Ovary (tissue), 9 donors: Measurements from ENCODE around the gene RPS24. TPM values are rescaled to one million over a fixed set of nuclear protein-coding genes. Genes with fewer than 3 reads are reported as not detected.

Source experiments
- DNase-seq, 5 donors: peaks; one replicate each; pipeline ENCODE4 v3.0.0-alpha.2; 2019 to 2020
- H3K27ac ChIP-seq, 2 donors: fragments of 200-600 bp; one replicate each; pipeline versions ENCODE4 v1.5.1 to v1.8.0; 2019 to 2022
- H3K27me3 ChIP-seq: fragments of 200-600 bp; one replicate; pipeline ENCODE4 v1.8.0; 2022
- H3K36me3 ChIP-seq: fragments of 200-600 bp; sonication (generic); one replicate; pipeline ENCODE4 v1.5.1; 2019
- H3K4me1 ChIP-seq: one replicate; pipeline ENCODE4 v1.8.1; 2013; ENCODE audit warnings: mild to moderate bottlenecking, moderate library complexity; ENCODE audit not compliant: insufficient read depth
- H3K4me3 ChIP-seq: fragments of 200-600 bp; sonication (generic); one replicate; pipeline ENCODE4 v1.5.1; 2017
- H3K9me3 ChIP-seq, 2 donors: fragments of 200-600 bp in 1 of 2; sonication (generic) in 1 of 2; one replicate each; pipeline versions ENCODE4 v1.5.1 to v1.8.1; 2013 to 2019; ENCODE audit warnings: mild to moderate bottlenecking in 1 of 2, moderate library complexity in 1 of 2
- EP300 ChIP-seq: sonication (generic); formaldehyde crosslinking; IDR thresholded peaks from one replicate; pipeline ENCODE4 v1.6.1; 2017; ENCODE audit warnings: antibody characterized with exemption
- POLR2A ChIP-seq: fragments of 450-650 bp; IDR thresholded peaks from one replicate; pipeline ENCODE4 v1.6.1; 2017; ENCODE audit warnings: antibody characterized with exemption, mild to moderate bottlenecking, moderate library complexity
- WGBS, 3 donors: extraction: QIAGEN DNeasy Blood & Tissue Kit in 1 of 3; methylation state at CpG; one replicate each; pipeline versions ENCODE4 v1.1.5 to v1.1.7; 2013 to 2017; 5-methylcytosine and 5-hydroxymethylcytosine counted together
- intact Hi-C, 4 donors: fragments of 100-400 bp; cut with DNase I; formaldehyde crosslinking; loops; one replicate each; pipeline versions ENCODE4 v1.11.0 to v1.15.1; 2022 to 2023
- polyA plus RNA-seq, 2 donors: library from polyadenylated mRNA; stranded (reverse); fragments of 200-250 nt in 1 of 2; fragments of 350-450 nt in 1 of 2; fragmentation: Illumina TruSeq in 1 of 2; extraction: RNeasy Lipid Tissue Mini Kit (QIAGEN cat#74804) in 1 of 2; gene quantifications; one replicate each; pipeline ENCODE4 v1.2.3, GENCODE V29; 2013 to 2014
- total RNA-seq, 7 donors: library from RNA; depleted of rRNA in 2 of 7; stranded (reverse); fragments of >200 nt in 2 of 7; fragmentation: NEBNext Ultra II Directional in 3 of 7; extraction: Animal tissue kit (Norgen Biotek cat#: 25700) in 3 of 7; gene quantifications; one replicate each; pipeline versions ENCODE4 v1.1.0 to v1.2.4, GENCODE V29; 2016 to 2023
- TF ChIP-seq, protein P1 (sequence below), 3 donors: fragments of 450-650 bp in 2 of 3; fragments of 200-600 bp in 1 of 3; IDR thresholded peaks; one replicate each; pipeline versions ENCODE4 v1.5.1 to v1.8.0; 2016 to 2022; ENCODE audit warnings: antibody characterized with exemption in 3 of 3, mild to moderate bottlenecking in 1 of 3
- donor health status: DM: no; HTN: no; CAD: no; lungs with moderate emphysema.
- donor health status: DM: no; HTN: no; CAD: no.
- donor health status: Bipolar disorder and iron deficiency.
- donor health status: DM: yes; HTN: yes; CAD: no.
- donor health status: DM: no; HTN: no; CAD: no.
- donor health status: DM: yes; HTN: yes; CAD: no.

Gene RPS24
- total and polyA plus RNA-seq, 9 donors: 2,773 to 9,785 (median 4,074) TPM

GRCh38 chr10:78002541-78003288 lies 30.9 kb upstream of the RPS24 start:
- no peak for DNase-seq
- Histone ChIP-seq H3K27me3 (no peaks in the 10 kb centered on the region), H3K9me3 (no peaks in the 10 kb centered on the region), H3K27ac (no peak overlapping the region), H3K36me3 (no peaks in the 10 kb centered on the region), H3K4me1 (no peaks in the 10 kb centered on the region), H3K4me3 (no peak overlapping the region)
- intact Hi-C loops: no loop called here
- TF ChIP-seq EP300 (no peak), POLR2A (no peak)
- TF ChIP-seq, protein P1, sequence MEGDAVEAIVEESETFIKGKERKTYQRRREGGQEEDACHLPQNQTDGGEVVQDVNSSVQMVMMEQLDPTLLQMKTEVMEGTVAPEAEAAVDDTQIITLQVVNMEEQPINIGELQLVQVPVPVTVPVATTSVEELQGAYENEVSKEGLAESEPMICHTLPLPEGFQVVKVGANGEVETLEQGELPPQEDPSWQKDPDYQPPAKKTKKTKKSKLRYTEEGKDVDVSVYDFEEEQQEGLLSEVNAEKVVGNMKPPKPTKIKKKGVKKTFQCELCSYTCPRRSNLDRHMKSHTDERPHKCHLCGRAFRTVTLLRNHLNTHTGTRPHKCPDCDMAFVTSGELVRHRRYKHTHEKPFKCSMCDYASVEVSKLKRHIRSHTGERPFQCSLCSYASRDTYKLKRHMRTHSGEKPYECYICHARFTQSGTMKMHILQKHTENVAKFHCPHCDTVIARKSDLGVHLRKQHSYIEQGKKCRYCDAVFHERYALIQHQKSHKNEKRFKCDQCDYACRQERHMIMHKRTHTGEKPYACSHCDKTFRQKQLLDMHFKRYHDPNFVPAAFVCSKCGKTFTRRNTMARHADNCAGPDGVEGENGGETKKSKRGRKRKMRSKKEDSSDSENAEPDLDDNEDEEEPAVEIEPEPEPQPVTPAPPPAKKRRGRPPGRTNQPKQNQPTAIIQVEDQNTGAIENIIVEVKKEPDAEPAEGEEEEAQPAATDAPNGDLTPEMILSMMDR (IDR thresholded peaks at IDR 0.05): no peak
- WGBS, 3 donors: 77 to 86% (median 84%) methylated on average over 4 of the region's 4 CpGs

DNA sequence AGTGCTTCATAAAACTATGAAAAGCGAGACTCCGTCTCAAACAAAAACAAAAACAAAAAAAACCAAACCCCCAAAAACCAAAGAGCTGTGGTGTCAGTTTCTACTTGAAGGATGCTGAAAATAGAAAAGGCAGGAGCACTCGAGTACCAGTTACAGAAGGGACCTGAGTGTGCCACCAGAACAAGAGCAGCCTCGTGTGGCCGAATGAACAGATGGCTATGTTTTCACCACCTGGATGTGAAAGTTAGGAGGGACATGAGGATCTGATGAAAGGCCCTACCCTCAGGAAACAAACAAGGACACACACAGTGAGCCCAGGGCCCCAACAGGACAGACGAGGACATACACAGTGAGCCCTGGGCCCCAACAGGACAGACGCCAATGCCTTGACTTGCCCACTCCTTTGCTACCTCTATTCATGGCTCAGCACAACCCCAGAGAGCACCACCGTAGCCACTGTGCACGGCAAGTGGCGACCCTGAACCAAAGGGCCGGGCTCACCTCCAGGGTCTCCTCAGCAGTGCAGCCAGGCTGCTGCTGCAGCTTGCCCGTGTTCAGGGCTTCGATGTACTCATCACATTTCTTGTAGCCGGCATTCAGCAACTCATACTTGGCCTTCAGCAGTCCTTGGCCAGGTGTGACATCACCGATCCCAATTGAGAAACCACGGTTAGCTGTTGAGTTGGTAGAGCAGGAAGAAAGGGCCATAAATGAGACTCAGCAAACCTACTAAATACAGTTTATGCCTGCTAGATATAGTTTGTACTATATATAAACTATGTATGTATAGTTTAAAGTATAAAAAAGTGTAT lies 29.2 kb upstream of the RPS24 start:
- no peaks in the 10 kb centered on the region for H3K4me1 ChIP-seq
- H3K9me3 ChIP-seq: no peaks in the 10 kb centered on the region
- no peak for DNase-seq
- H3K27me3 ChIP-seq: no peaks in the 10 kb centered on the region
- no peak overlapping the region for H3K4me3 ChIP-seq
- intact Hi-C loops: no loop called here
- H3K27ac ChIP-seq: no peak overlapping the region
- no peak for TF ChIP-seq EP300
- no peaks in the 10 kb centered on the region for H3K36me3 ChIP-seq
- WGBS, 3 donors: 83 to 85% (median 84%) methylated on average over 16 of the region's 16 CpGs

DNA sequence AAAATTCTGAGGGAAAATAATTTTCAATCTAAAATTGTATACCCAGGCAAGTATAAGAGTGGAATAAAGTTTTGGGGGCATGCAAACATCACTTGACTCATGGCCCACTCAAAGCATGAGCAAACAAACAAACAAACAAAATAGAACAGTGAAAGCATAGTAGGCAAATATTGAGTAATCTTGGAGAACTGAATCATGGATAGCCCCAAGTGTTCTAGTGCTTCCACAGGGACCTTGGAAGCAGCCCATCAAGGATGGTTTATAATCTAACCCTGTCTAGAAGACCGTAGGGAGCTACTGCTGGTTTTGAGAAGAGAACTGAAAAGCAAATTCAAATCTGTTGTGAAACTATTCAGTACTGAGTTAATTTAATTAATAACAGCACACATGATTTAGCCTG lies 26.5 kb upstream of the RPS24 start:
- H3K4me1 ChIP-seq: no peaks in the 10 kb centered on the region
- no peaks in the 10 kb centered on the region for H3K9me3 ChIP-seq
- no peak for DNase-seq
- TF ChIP-seq EP300: no peak
- TF ChIP-seq, protein P1 (IDR thresholded peaks at IDR 0.05): no peak
- TF ChIP-seq POLR2A: no peak
- H3K36me3 ChIP-seq: no peaks in the 10 kb centered on the region
- no peaks in the 10 kb centered on the region for H3K27me3 ChIP-seq
- no peak overlapping the region for H3K4me3 ChIP-seq
- intact Hi-C loops: no loop called here
- WGBS, 3 donors: 61 to 68% (median 67%) methylated on average over 1 of the region's 1 CpG
- H3K27ac ChIP-seq: no peak overlapping the region

DNA sequence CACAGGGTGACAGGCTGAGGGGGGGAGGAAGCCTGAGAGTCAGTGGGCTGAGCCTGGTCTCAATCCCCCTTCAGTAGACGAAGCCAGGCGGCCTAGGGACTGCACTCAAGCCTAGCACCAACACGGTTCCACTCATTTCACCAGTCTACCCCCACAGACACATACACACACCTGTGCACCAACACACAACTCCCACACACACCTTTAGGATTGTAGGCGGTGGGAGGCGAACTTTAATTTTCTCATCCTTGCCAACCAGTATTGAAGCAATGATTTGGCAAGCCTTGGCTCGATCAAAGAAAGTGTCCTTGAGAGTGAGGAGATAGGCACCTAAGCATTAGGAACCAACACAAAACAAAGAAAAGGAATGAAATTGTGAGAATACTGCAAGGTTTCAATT lies 24.0 kb upstream of the RPS24 start:
- no peak for DNase-seq
- intact Hi-C loops: no loop called here
- Histone ChIP-seq H3K9me3 (no peaks in the 10 kb centered on the region), H3K27me3 (no peaks in the 10 kb centered on the region), H3K27ac (no peak overlapping the region), H3K4me1 (no peaks in the 10 kb centered on the region), H3K36me3 (no peaks in the 10 kb centered on the region), H3K4me3 (no peak overlapping the region)
- TF ChIP-seq, protein P1 (IDR thresholded peaks at IDR 0.05): no peak
- TF ChIP-seq EP300 (no peak), POLR2A (no peak)
- WGBS, 3 donors: 59 to 70% (median 59%) methylated on average over 6 of the region's 6 CpGs

DNA sequence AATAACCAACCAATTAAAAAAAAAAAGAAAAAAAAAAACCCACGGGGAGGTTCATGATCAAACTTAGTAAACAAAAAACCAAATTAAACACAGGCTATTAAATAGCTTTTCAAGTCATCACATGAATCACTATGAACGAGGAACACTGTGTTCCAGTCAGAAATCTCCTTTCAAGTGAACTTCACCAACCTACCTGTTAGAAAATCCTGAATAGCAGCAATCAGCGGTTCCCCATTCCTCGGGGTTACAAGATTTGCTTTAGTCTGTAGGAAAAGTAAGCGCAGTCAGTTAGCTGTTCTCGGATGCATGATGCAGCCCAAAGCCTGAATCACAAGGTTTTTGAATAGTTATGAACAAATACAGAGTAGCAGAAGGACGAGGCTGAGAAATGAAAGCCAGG lies 23.4 kb upstream of the RPS24 start:
- H3K4me1 ChIP-seq: no peaks in the 10 kb centered on the region
- no peaks in the 10 kb centered on the region for H3K27me3 ChIP-seq
- H3K9me3 ChIP-seq: no peaks in the 10 kb centered on the region
- TF ChIP-seq, protein P1 (IDR thresholded peaks at IDR 0.05): no peak
- TF ChIP-seq POLR2A (no peak), EP300 (no peak)
- 68 to 78% (median 74%) methylated on average over 7 of the region's 7 CpGs for WGBS, 3 donors
- H3K4me3 ChIP-seq: no peak overlapping the region
- DNase-seq: no peak
- H3K27ac ChIP-seq: no peak overlapping the region
- H3K36me3 ChIP-seq: no peaks in the 10 kb centered on the region
- intact Hi-C loops: no loop called here
